Endothelial cell of hepatic sinusoid (primary cell): Measurements from ENCODE around the gene WNT1.

Experiments
- in situ Hi-C: cut with HindIII; loops from 2 replicates; pipeline ENCODE4 v1.10.0; 2017; ENCODE audit warnings: low sequenced_read_pairs

Gene WNT1

DNA sequence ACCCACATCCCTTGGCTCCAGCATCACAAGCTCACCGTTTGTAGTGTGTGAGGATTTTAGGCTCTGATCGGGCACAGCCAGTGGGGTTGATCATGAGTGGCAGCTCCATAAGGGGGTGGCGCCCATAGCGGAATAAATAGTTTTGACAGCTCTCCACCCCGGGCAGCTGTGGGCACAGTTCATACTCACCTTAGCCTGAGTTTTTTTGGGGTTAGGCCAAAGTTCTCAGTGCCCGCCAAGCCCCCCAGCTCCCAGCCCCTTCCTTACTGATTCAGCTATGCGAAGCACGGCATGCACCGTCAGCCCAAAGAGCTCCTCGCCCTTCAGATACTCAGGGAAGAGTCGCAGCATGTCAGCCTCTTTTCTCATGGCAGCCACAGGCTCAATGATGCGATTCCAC lies 46.4 kb downstream of the WNT1 start:
- in situ Hi-C loops, result loop anchor here (5.0 kb wide), 1 partner anchor 243 kb away; the partner anchor contains the start of gene TUBA1C

GRCh38 chr12:49025463-49025862 lies 47.3 kb downstream of the WNT1 start:
- in situ Hi-C loops, result no loop called here

- in situ Hi-C loops, result no loop called here
These were observed 48.0 kb downstream of the WNT1 start for GRCh38 chr12:49026101-49026500.

DNA sequence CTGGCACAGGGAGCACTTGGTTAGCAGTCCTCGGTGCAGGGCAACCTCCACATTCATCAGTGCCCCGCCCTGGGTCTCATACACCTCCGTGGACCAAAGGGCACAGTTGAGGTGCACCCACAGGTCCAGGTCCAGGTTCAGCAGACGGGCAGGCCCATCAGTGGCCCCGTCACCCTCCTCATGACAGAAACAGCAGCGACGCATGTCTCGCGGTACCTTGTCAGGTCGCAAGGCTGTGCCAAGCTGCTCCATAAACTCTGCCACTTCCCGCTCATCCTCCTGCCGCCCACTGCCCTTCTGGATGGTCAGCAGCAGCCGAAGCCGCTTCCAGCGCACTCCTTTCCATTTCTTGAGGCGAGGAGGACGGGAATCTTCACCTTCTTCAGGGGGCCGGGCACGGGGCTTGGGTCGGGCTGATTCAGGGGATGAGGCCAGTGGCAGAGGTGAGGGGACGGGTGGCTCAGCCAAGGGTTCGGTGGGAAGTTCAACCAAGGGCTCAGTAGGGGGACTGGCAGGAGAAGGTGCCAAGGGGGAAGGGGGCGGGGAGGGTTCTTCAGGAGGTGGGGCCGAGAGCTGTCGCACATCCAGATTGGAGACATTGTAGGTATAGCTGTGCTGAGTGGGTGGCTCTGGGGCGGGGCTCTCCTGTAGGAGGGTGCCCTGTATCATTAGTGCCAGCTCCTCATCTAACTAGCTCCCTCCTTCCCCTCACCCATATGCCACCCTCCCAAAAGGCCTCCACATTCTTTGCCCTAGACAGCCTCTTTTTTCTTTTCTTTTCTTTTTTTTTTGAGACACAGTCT lies 48.8 kb downstream of the WNT1 start:
- in situ Hi-C loops, result no loop called here

- in situ Hi-C loops, result no loop called here
These were observed 49.9 kb downstream of the WNT1 start for GRCh38 chr12:49027846-49028555.

DNA sequence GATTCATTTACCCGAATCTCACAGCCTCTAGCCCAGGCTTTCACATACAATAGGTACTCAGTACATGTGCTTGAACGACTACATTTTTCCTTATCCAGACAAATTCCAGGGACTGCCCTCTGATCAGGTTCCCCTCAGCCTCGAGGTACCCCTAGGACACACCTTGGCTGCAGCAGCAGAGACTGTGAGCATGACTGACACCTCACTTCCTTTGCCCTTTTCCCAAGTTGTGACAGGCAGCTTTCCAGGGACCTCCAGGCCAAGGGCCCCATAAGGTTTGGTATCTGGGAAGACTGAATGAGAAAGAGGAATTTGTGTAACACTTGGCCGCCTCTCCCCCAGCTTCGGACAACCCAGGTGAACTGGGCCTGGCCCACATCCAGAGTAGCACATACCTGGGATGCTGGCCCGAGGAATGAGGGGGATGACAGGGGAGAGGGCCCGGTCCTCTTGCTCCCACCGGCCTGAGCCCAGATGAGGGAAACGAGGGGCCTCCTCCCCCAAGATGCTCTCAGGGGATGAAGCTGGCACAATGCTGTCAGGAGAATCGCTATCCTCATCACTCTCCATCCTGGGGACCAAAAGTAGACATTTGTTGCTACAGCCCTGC lies 50.6 kb downstream of the WNT1 start:
- in situ Hi-C loops, result no loop called here

GRCh38 chr12:49030119-49030518 lies 52.0 kb downstream of the WNT1 start:
- in situ Hi-C loops, result no loop called here

- in situ Hi-C loops, result no loop called here
These were observed 52.8 kb downstream of the WNT1 start for GRCh38 chr12:49030714-49031572.

GRCh38 chr12:49031573-49032161 lies 53.5 kb downstream of the WNT1 start:
- in situ Hi-C loops, result no loop called here
